GM12865 (cell line): Measurements from ENCODE around the gene COL23A1.
"Not testable (repeated sequence)": the region's sequence is repeated elsewhere in the genome, so short reads cannot be mapped to it uniquely, and the experiment has no call there.

Experiments
- DNase-seq: peaks from one replicate; pipeline ENCODE4 v3.0.0; 2010; ENCODE audit warnings: low read depth
- H3K4me3 ChIP-seq: 2 replicates; pipeline ENCODE4 v1.5.1; 2011; ENCODE audit warnings: mild to moderate bottlenecking, low read depth, low read length, control low read depth
- CTCF ChIP-seq: IDR thresholded peaks from 2 replicates; pipeline ENCODE4 v1.5.1; 2011; ENCODE audit warnings: low read length, control low read depth, low read depth, inconsistent platforms; ENCODE audit not compliant: insufficient read depth; ENCODE audit errors: missing control alignments

The COL23A1 gene

GRCh38 chr5:178588769-178589168 lies 1.4 kb downstream of the COL23A1 start:
- TF ChIP-seq CTCF: no peak
- H3K4me3 ChIP-seq: no peak overlapping the region
- DNase-seq: no peak

GRCh38 chr5:178587763-178588611 lies 2.2 kb downstream of the COL23A1 start:
- TF ChIP-seq CTCF: no peak
- DNase-seq: no peak
- H3K4me3 ChIP-seq: no peak overlapping the region

DNA sequence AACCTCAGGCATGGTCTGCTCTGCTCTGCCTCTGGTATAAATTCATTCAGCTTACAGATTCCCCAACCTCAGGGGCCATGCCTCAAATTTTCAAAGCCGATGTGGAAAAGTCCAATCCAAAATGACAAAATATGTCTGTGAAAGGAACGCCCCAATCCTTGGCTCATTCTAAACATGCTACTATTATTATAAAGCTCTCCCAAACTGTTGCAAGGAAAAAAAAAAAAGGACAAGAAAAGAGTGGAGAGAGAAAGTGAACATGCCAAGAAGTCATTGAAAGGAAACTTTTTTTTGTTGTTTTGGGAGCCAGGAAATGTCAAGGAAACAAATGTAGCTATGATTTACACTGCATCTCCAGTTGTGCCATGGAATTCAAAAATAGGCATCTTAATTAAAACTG lies 3.8 kb downstream of the COL23A1 start:
- H3K4me3 ChIP-seq: no peak overlapping the region
- DNase-seq: no peak
- TF ChIP-seq CTCF: no peak

GRCh38 chr5:178585421-178585820 lies 4.8 kb downstream of the COL23A1 start:
- H3K4me3 ChIP-seq: not testable (repeated sequence)
- peak; percentile 62 for DNase-seq

- H3K4me3 ChIP-seq: no peak overlapping the region
- no peak for DNase-seq
- no peak for TF ChIP-seq CTCF
Measured at GRCh38 chr5:178583279-178583678, 6.9 kb downstream of the COL23A1 start.

DNA sequence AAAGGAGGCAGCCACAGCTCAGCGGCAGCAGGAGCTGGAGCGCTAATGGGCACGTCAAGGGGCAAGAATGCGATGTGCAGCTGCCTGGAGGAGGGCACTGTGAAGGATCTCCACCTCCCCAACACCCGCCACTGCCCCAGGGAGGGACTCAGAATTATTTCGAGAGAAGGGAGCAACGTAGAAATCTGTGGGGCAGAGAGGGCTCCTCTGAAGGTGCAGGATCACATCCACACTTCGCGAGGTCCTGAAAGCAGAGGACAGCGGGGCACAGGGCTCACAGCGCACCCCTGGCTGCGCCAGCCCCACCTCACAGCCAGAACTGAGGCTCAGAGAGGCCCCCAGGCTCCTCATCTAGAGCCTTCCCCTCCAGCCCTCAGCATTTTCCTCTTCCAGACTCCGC lies 7.9 kb downstream of the COL23A1 start:
- no peak for TF ChIP-seq CTCF
- DNase-seq: no peak
- H3K4me3 ChIP-seq: no peak overlapping the region

DNA sequence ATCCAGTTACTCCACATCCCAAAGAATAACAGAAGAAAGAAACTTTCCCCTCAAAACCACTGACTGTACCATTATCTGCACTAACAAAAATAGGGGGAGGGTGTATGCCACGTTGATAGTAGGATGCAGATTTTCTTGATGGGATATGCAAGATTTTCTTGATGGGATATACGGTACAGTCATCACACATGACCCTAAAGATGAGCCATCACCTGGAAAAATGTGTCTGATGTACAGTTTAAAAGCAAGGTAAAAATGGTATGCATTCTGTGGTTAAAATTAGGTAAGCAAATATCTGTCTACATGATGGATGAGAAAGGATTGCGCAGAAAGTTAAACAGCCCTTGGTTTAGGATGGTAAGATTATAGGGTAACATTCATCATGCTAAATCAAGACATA lies 8.6 kb downstream of the COL23A1 start:
- TF ChIP-seq CTCF: no peak
- no peak overlapping the region for H3K4me3 ChIP-seq
- DNase-seq: no peak
